GM21619 (cell line): ENCODE measurements around the gene ASTL.
A peak's percentile ranks its signal among the peaks of the same experiment; 100 is the strongest.
"Not testable (repeated sequence)": the region's sequence is repeated elsewhere in the genome, so short reads cannot be mapped to it uniquely, and the experiment has no call there.

Experiments
- ATAC-seq: cut with Tn5 transposase; IDR thresholded peaks from one replicate; pipeline ENCODE4 v1.9.1; 2021; ENCODE audit not compliant: unreplicated experiment

Gene ASTL

DNA sequence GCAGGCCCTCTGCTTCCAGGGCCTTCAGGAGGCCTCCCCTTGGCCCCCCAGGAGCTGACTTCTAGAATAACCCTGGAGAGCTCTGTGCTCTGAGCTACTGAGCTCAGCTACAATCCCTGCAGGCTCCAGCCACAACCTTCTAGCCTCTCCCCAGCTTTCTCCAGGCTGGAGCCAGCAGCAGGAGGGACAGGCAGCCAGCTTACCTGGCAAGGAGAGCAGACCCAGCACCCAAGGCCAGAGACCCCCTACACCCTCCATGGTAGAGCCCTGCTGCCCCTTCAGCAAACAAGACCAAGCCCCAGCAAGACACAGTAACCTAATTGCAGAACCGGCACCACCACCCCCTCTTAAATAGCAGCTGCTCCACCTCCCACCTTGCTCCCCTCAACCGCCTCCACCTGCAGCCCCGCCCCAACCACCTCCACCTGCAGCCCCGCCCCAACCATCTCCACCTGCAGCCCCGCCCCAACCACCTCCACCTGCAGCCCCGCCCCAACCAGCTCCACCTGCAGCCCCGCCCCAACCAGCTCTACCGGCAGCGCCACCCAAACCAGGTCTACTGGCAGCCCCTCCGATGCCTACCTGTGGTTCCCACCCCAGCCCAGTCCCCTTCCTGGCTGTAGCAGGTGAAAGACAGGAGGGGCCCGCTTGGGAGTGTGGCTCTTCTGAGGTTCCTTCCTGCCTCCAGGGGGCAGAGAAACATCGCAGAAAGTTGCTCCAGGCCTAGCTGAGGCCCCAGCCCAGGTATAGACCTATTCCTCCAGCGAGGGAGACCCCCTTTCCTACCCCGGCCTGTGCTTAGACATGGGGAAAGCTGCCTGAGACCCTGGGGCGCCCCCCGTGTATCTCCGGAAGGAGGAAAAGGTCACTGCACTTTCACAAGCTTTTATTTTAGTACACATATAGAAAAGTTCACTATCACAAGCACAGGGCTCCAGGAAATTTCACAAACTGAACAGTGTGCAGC, at the start of gene ASTL:
Gene ASTL (minus strand): TSS at position 324 of the 967 bp plus-strand sequence. CDS start 66 bp downstream, at position 258.
- peak; percentile 28 for ATAC-seq

DNA sequence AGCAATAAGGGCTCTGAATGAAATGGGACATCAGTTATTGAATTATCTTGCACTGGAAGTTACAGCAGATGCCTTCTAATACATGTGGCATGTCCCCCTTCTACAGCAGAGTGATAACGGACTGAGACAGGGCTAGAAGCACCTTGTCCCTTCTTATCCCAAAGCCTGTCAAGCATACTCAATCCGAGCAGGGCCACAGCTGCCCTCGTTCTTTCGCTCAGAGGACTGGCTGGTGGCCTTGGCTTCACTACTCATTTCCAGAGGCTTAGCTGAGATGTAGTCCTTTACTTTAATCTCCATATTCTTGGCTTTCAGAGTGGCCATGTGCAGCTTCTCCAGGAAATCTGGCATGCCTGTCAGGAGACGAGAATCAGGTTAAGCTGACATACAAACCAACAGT, 48.3 kb upstream of the ASTL start:
- no peak for ATAC-seq

- no peak for ATAC-seq
Observed at GRCh38 chr2:96185516-96185915, 47.2 kb upstream of the ASTL start.

DNA sequence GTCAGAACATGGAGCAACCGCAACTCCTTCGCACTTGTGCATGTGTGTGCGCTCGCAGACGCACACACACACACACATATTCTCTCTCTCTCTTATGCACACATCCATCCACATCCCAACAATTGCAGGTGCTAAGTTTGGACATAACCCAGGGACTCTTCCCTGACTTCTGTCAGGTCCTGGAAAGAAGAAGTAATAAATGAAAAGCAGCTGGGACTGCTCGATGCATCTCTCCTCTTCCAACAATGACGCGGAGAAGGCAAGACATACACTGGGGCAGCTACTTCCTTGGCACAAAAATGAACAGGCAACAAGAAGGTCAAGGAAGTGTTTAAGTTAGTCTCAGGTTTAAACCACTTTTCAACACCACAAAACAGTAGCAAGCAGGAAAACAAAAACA, 46.7 kb upstream of the ASTL start:
- ATAC-seq = no peak

- no peak for ATAC-seq
Observed at GRCh38 chr2:96184188-96184587, 45.9 kb upstream of the ASTL start.

DNA sequence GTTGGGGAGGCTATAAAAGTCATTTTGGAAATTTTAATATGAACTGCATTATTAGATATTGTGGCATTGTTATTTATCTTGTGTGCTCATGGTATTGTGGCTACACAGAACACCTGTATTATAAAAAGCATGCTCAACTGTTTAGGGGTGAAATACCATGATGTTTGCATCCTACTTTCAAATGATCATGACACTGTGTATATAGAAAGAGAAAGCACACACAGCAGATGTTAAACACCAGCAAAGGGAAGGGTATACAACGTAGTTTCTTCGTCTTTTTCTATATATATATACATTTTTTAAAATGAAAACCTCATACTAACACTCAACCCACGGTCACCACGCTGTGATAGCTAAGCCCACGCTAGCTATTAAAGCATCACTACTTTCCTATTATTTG, 43.2 kb upstream of the ASTL start:
- no peak for ATAC-seq

DNA sequence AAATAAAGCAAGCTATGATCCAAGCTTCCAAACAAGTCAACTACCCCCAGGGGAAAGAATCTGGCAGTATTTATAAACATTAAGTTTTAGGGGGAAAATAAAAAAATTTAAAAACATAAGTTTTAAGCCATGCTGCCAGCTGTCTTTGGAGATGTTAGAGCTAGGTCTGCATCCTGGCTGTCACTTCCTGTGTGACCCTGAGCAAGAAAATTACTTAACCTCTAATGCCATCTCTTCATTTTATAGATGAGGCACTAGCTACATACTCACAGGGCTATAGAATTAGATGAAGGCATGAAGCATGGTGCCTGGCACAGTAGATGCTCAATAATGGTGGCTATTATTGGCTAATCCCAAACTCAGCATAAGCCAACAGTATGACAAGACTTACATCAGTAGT, 42.2 kb upstream of the ASTL start:
- no peak for ATAC-seq

DNA sequence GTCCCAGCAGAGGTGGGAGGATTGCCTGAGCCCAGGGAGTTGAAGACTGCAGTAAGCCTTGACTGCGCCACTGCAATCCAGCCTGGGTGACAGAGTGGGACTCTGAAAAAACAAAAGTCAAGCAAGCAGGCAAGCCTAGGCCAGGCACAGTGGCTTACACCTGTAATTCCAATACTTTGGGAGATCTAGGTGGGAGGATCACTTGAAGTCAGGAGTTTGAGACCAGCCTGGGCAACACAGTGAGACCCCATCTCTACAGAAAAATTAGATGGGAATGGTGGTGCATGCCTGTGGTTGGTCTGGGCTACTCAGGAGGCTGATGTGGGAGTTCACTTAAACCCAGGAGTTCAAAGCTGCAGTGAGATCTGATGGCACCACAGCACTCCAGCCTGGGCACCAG, 41.7 kb upstream of the ASTL start:
- ATAC-seq = no peak

- no peak for ATAC-seq
Observed at GRCh38 chr2:96176661-96177060, 38.4 kb upstream of the ASTL start.

- no peak for ATAC-seq
Observed at GRCh38 chr2:96175951-96176350, 37.6 kb upstream of the ASTL start.

GRCh38 chr2:96174251-96175144, 36.2 kb upstream of the ASTL start:
- ATAC-seq = no peak

DNA sequence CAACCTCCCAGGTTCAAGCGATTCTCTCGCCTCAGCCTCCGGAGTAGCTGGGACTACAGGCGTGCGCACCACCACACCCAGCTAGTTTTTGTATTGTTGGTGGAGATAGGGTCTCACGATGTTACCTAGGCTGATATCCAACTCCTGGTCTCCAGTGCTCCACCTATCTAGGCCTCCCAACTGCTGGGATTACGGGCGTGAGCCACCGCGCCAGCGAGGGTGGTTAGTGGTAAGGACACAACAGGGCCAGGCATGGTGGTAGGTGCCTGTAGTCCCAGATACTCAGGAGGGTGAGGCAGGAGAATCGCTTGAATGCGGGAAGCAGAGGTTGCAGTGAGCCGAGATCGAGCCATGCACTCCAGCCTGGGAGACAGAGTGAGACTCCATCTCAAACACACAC, 33.5 kb upstream of the ASTL start:
- no peak for ATAC-seq

- no peak for ATAC-seq
Observed at GRCh38 chr2:96170626-96171025, 32.3 kb upstream of the ASTL start.

- ATAC-seq = no peak
Observed at GRCh38 chr2:96169868-96170507, 31.7 kb upstream of the ASTL start.

DNA sequence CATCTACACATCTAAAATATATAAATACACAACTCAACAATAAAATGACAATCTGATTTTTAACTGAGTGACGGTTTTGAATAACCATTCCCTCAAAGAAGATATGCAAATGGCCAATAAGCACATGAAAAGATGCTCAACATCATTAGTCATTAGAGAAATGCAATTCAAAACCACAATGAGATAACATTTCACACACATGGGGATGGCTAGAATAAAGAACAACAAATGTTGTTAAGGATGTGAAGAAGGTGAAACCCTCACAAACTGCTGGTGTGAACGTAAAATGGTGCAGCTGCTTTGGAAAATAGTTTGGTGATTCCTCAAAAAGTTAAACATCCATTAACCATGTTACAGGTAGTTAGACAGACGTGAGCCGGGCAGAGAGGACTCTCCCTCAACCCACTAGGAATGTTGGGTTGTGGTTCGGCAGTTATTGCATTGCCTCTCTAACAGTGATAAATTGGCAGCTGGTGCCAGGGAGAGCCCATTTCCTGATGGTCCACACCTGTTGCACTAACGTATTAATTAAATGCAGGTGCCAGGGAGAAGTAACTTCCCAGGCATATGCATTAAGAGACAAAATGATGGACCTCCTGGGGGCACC, 29.2 kb upstream of the ASTL start:
- no peak for ATAC-seq

DNA sequence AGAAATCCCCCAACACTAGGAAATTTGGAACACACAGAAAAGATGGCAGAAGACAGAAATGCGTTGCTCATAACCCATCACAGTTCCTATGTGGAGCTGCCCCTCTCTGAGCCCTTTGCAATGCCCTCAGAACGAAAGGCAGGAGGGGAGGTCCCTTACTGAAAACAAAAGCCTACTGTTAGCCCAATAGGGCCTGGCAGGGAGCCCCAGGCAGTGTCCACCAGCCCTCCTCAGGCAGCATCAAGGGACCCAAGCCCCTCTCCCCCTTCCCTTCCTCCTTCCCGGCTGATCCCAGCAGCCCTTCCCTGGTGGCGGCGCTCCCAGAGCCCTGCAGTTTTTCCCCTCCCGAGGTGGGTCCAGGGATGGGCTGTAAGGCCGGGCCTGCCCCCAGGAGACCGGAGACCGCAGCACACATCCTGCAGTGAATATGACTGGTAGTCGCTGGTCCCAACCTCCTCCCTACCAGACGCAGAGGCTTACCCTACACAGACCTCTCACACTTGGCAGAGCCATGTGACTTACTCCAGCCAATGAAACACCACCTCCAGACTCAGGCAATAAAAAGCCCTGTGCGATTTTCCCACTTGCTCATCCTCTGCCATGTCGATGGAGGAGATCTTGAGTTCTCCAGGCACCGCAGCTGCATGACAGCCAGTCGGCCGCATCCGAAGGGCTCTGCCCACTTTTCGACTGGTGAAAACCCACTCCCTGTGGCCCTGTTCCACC, 26.3 kb upstream of the ASTL start:
- ATAC-seq = peak; percentile 69

DNA sequence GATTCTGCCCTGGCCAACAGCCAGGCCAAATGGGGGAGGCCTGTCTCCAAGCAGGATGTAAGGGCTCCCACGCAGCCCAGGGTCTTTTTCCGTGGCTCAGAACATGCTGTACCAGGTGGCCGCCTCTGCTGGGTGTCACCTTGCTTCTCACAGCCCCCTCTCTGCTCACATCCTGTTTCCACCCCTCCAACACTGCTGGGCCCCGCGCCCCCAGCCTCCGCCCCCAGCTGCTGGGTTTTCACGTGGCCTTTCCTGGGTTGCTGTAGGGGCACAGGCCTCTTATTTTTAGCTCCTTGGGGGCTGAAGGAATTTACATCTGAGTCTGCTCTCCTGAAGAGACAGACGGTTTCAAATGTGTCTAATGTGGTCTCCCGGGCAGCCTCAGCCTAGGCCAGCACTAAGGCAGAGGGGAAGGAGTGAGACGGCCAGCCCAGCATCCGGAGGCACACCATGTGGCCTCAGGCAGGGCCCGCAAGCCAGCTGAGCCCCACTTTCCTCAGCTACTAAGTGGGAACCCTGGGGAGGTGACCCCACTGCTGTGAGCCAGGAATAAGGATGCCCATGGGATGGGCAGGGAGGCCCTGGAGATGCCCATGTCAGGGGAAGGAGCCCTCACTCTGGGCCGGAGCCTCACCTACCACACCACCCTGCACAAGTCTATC, 25.6 kb upstream of the ASTL start:
- ATAC-seq = peak; percentile 54

GRCh38 chr2:96163415-96163767, 25.1 kb upstream of the ASTL start:
- ATAC-seq = no peak

DNA sequence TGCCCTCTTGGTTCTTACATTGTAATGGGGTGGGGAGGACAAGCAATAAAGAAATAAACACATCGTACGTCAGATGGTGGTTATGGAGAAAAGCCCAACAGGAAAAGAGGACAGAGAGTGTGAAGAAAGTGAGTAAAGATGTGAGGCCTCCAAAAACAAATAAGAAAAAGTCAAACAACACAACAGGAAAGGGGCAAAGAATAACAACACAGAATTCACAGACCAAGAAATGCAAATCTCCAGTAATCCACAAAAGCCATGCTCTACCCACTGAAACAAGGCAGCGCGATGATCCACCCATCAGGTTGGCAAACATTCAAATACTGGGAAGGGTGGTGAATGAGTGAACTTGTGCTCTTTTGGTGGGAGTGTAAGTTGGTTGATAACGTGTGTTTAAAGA, 23.6 kb upstream of the ASTL start:
- ATAC-seq = no peak

- not testable (repeated sequence) for ATAC-seq
Observed at GRCh38 chr2:96160366-96160765, 22.1 kb upstream of the ASTL start.
